ENCODE results near the gene GSC2.

Gene GSC2

GRCh38 chr22:19115628-19116027 lies 34.5 kb downstream of the GSC2 start:
- TF ChIP-seq ZBTB7A (IDR thresholded peaks at IDR 0.05; ENCODE audit: low read depth) (no peak), USF1 (IDR thresholded peaks at IDR 0.05) (no peak), TAF1 (IDR thresholded peaks at IDR 0.05; ENCODE audit: low read depth) (no peak), MAX (IDR thresholded peaks at IDR 0.05) (no peak), CEBPB (IDR thresholded peaks at IDR 0.05) (no peak), YY1 (IDR thresholded peaks at IDR 0.05; ENCODE audit: low read depth) (no peak), REST (IDR thresholded peaks at IDR 0.05; ENCODE audit: low read depth) (no peak), FOXM1 (IDR thresholded peaks at IDR 0.05; ENCODE audit: borderline replicate concordance, low read depth) (no peak), EGR1 (IDR thresholded peaks at IDR 0.05) (no peak), NFIC (IDR thresholded peaks at IDR 0.05) (no peak), EP300 (IDR thresholded peaks at IDR 0.05; ENCODE audit: borderline replicate concordance) (no peak), TCF12 (IDR thresholded peaks at IDR 0.05; ENCODE audit: low read depth) (no peak), CREB1 (IDR thresholded peaks at IDR 0.05; ENCODE audit: low read depth) (no peak), TEAD4 (IDR thresholded peaks at IDR 0.05) (no peak), RAD21 (IDR thresholded peaks at IDR 0.05; ENCODE audit: low read depth) (no peak)

GRCh38 chr22:19114984-19115552 lies 35.0 kb downstream of the GSC2 start:
- TF ChIP-seq RAD21 (IDR thresholded peaks at IDR 0.05; ENCODE audit: low read depth) (no peak), EP300 (IDR thresholded peaks at IDR 0.05; ENCODE audit: borderline replicate concordance) (no peak), EGR1 (IDR thresholded peaks at IDR 0.05) (no peak), ZBTB7A (IDR thresholded peaks at IDR 0.05; ENCODE audit: low read depth) (no peak), TAF1 (IDR thresholded peaks at IDR 0.05; ENCODE audit: low read depth) (no peak), TCF12 (IDR thresholded peaks at IDR 0.05; ENCODE audit: low read depth) (no peak), CREB1 (IDR thresholded peaks at IDR 0.05; ENCODE audit: low read depth) (no peak), USF1 (IDR thresholded peaks at IDR 0.05) (no peak), FOXM1 (IDR thresholded peaks at IDR 0.05; ENCODE audit: borderline replicate concordance, low read depth) (no peak), YY1 (IDR thresholded peaks at IDR 0.05; ENCODE audit: low read depth) (no peak), TEAD4 (IDR thresholded peaks at IDR 0.05) (no peak), NFIC (IDR thresholded peaks at IDR 0.05) (no peak), CEBPB (IDR thresholded peaks at IDR 0.05) (no peak), REST (IDR thresholded peaks at IDR 0.05; ENCODE audit: low read depth) (no peak), MAX (IDR thresholded peaks at IDR 0.05) (no peak)

- TF ChIP-seq EP300 (IDR thresholded peaks at IDR 0.05; ENCODE audit: borderline replicate concordance) (no peak), CREB1 (IDR thresholded peaks at IDR 0.05; ENCODE audit: low read depth) (no peak), REST (IDR thresholded peaks at IDR 0.05; ENCODE audit: low read depth) (no peak), EGR1 (IDR thresholded peaks at IDR 0.05) (no peak), YY1 (IDR thresholded peaks at IDR 0.05; ENCODE audit: low read depth) (no peak), ZBTB7A (IDR thresholded peaks at IDR 0.05; ENCODE audit: low read depth) (no peak)
Observed at GRCh38 chr22:19113429-19113828, 36.7 kb downstream of the GSC2 start.

GRCh38 chr22:19111584-19111983 lies 38.5 kb downstream of the GSC2 start:
- TF ChIP-seq USF1 (IDR thresholded peaks at IDR 0.05) = no peak
